ENCODE results near the gene FRMD4A.

GRCh38 chr10:13930120-13930519 is 400.6 kb downstream of the FRMD4A start:
- TF ChIP-seq EZH2 (IDR thresholded peaks at IDR 0.05; ENCODE audit: borderline replicate concordance, low read length) (no peak), CTCF (conservative IDR thresholded peaks at IDR 0.05 in 1 of 2, IDR thresholded peaks at IDR 0.05 in 1 of 2; ENCODE audit: extremely low read depth in 1 of 2, insufficient read depth in 1 of 2, low read depth in 1 of 2, low read length in 2 of 2) (no peak)
